Activated CD4-positive, CD25-positive, alpha-beta regulatory T cell treated with anti-CD3 and anti-CD28 coated beads, Interleukin-2, amount 50 U/mL, for 24 hours (primary cell): ENCODE data around the gene ENTREP3.

Source experiments
- ATAC-seq, 2 donors: fragments of 150-1000 bp; cut with Tn5 transposase; one replicate each; pipeline ENCODE4 v1.10.0; 2021; ENCODE audit warnings: mild to moderate bottlenecking in 1 of 2, moderate library complexity in 1 of 2

ENTREP3 gene

GRCh38 chr1:155198547-155198906 is 56.8 kb downstream of the ENTREP3 start:
- no peak for ATAC-seq

- no peak for ATAC-seq
Measured at GRCh38 chr1:155197901-155198546, 57.3 kb downstream of the ENTREP3 start.
